ENCODE data around the gene CD59. TPM values are rescaled to one million over a fixed set of nuclear protein-coding genes. Genes with fewer than 3 reads are reported as not detected.

CD59 gene
- total and polyA plus RNA-seq, 10 of the 15 experiments (the other 5 are each of a cell fraction or from before 2014, with no cell fraction given), result 55.5 to 256 (median 181) TPM

GRCh38 chr11:33743291-33743690 is 7.1 kb upstream of the CD59 start (continued):
- TF ChIP-seq FOS (IDR thresholded peaks at IDR 0.05; ENCODE audit: borderline replicate concordance, extremely low read depth, insufficient read length), result no peak

- CTCF ChIA-PET, result interaction anchor here (0.6 to 7.8 kb wide), 63 partner anchors 8 to 1365 kb away, joined by 3 to 276 read pairs (median 5); partner anchors contain the start of genes CSTF3 and FBXO3
- Histone ChIP-seq H3K27ac (ENCODE audit: control insufficient read depth, insufficient read depth) (no peak overlapping the region), H3K4me2 (ENCODE audit: control insufficient read depth, insufficient read depth) (no peak overlapping the region), H2AFZ (ENCODE audit: control insufficient read depth, low read depth, low read length) (no peak overlapping the region), H3K9me3 (replicated peaks; ENCODE audit: control insufficient read depth, insufficient read depth, low read length) (no peaks in the 10 kb centered on the region), H3K27me3 (replicated peaks in 1 of 2; ENCODE audit: control insufficient read depth in 2 of 2, insufficient read depth in 2 of 2, low read length in 1 of 2) (no peaks in the 10 kb centered on the region), H3K36me3 (ENCODE audit: control insufficient read depth in 2 of 2, insufficient read depth in 2 of 2, low read length in 1 of 2) (no peaks in the 10 kb centered on the region; a peak in 1 of 4 replicates), H3K79me2 (ENCODE audit: control insufficient read depth, insufficient read depth, low read length) (no peaks in the 10 kb centered on the region), H3K4me3 (no peak overlapping the region), H3K9ac (ENCODE audit: control insufficient read depth, insufficient read depth, low read length) (no peak overlapping the region), H3K4me1 (ENCODE audit: control insufficient read depth, insufficient read depth, low read length) (no peaks in the 10 kb centered on the region), H4K20me1 (ENCODE audit: control insufficient read depth, insufficient read depth) (no peaks in the 10 kb centered on the region)
- ATAC-seq (peak; percentile 87), FAIRE-seq (peak; percentile 61), DNase-seq (ENCODE audit: low read depth, low spot score) (no peak)
- SMC1A ChIA-PET (ENCODE audit: uncharacterized antibody, unreplicated experiment), result interaction anchor here (0.6 to 3.9 kb wide), 56 partner anchors 8 to 1145 kb away, joined by 3 to 153 read pairs (median 4); no protein-coding TSS in a partner anchor
- in situ Hi-C loops (cut with MboI), result no loop called here
- BruUV-seq (replicated peaks), result no TSS peak
- no peak for TF ChIP-seq KDM1A (IDR thresholded peaks at IDR 0.05; ENCODE audit: borderline replicate concordance)
- TF ChIP-seq, protein P1, sequence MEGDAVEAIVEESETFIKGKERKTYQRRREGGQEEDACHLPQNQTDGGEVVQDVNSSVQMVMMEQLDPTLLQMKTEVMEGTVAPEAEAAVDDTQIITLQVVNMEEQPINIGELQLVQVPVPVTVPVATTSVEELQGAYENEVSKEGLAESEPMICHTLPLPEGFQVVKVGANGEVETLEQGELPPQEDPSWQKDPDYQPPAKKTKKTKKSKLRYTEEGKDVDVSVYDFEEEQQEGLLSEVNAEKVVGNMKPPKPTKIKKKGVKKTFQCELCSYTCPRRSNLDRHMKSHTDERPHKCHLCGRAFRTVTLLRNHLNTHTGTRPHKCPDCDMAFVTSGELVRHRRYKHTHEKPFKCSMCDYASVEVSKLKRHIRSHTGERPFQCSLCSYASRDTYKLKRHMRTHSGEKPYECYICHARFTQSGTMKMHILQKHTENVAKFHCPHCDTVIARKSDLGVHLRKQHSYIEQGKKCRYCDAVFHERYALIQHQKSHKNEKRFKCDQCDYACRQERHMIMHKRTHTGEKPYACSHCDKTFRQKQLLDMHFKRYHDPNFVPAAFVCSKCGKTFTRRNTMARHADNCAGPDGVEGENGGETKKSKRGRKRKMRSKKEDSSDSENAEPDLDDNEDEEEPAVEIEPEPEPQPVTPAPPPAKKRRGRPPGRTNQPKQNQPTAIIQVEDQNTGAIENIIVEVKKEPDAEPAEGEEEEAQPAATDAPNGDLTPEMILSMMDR (IDR thresholded peaks at IDR 0.05 in 2 of 3, conservative IDR thresholded peaks at IDR 0.05 in 1 of 3; ENCODE audit: control insufficient read depth in 2 of 3, extremely low read depth in 1 of 3, insufficient read depth in 1 of 3, low read depth in 3 of 3, low read length in 3 of 3), result peak; percentile 21 to 60 (median 38); a peak in 3 of 6 replicates
- TF ChIP-seq, protein P2, sequence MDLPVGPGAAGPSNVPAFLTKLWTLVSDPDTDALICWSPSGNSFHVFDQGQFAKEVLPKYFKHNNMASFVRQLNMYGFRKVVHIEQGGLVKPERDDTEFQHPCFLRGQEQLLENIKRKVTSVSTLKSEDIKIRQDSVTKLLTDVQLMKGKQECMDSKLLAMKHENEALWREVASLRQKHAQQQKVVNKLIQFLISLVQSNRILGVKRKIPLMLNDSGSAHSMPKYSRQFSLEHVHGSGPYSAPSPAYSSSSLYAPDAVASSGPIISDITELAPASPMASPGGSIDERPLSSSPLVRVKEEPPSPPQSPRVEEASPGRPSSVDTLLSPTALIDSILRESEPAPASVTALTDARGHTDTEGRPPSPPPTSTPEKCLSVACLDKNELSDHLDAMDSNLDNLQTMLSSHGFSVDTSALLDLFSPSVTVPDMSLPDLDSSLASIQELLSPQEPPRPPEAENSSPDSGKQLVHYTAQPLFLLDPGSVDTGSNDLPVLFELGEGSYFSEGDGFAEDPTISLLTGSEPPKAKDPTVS (IDR thresholded peaks at IDR 0.05; ENCODE audit: low read depth, low read length), result no peak
- 0 out of 2 replicates have a peak, but pooled peaks have one; percentile 40 for TF ChIP-seq RAD21 (IDR thresholded peaks at IDR 0.05; ENCODE audit: insufficient read depth, low read depth, low read length)
- peak; percentile 56; the same call in 1 of the 2 replicates for TF ChIP-seq SMC3 (IDR thresholded peaks at IDR 0.05; ENCODE audit: borderline replicate concordance, low read length)
- POLR2A ChIA-PET, result interaction anchor here (0.7 to 1.3 kb wide), 5 partner anchors 26 to 445 kb away, joined by 3 to 6 read pairs (median 3); no protein-coding TSS in a partner anchor
- 67% methylated on average over 3 of the region's 3 CpGs for WGBS (ENCODE audit: insufficient coverage, insufficient replicate concordance, low lambda C conversion rate, missing lambda C conversion rate)
- intact Hi-C loops (cut with micrococcal nuclease; ENCODE audit: unreplicated experiment), result loop anchor here (1.0 to 2.0 kb wide), 3 partner anchors 26 to 380 kb away; no protein-coding TSS in a partner anchor
- RAD21 ChIA-PET (ENCODE audit: unreplicated experiment), result interaction anchor here (0.5 to 4.2 kb wide), 51 partner anchors 9 to 818 kb away, joined by 3 to 158 read pairs (median 4); partner anchors contain the start of genes C11orf91 and CSTF3
Measured at GRCh38 chr11:33742249-33742851, 6.1 kb upstream of the CD59 start.
